ENCODE data around the gene ADM. TPM values are rescaled to one million over a fixed set of nuclear protein-coding genes. Genes with fewer than 3 reads are reported as not detected.

The ADM gene
- total and polyA plus RNA-seq, 2 donors (not counting 3 experiments of a cell fraction or from before 2014, with no cell fraction given) = 45.3 to 55.5 TPM

GRCh38 chr11:10274726-10275125 lies 30.1 kb upstream of the ADM start:
- dilution Hi-C loops (cut with MboI; ENCODE audit: extremely low pct_ligation_motif_present, low sequenced_read_pairs) (no loop called here), intact Hi-C loops (cut with micrococcal nuclease) (no loop called here)
- peaks cover 31% of the 10 kb centered on the region for H3K79me2 ChIP-seq (ENCODE audit: control insufficient read depth, insufficient read depth, low read length)
- no peak overlapping the region for H2AFZ ChIP-seq (ENCODE audit: low read depth, low read length)
- no peak for TF ChIP-seq POLR2A (IDR thresholded peaks at IDR 0.05; ENCODE audit: low read depth, low read length)
- no peak for TF ChIP-seq JUN (IDR thresholded peaks at IDR 0.05; ENCODE audit: borderline replicate concordance, insufficient read depth, insufficient read length, low read depth)
- TF ChIP-seq GATA2 (IDR thresholded peaks at IDR 0.05; ENCODE audit: insufficient read depth, insufficient read length, low read depth, low read length) = no peak
- TF ChIP-seq MYC (IDR thresholded peaks at IDR 0.05; ENCODE audit: low read depth, low read length) = no peak
- TF ChIP-seq, protein P1, sequence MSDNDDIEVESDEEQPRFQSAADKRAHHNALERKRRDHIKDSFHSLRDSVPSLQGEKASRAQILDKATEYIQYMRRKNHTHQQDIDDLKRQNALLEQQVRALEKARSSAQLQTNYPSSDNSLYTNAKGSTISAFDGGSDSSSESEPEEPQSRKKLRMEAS (IDR thresholded peaks at IDR 0.05; ENCODE audit: insufficient read depth, insufficient read length) = no peak
- TF ChIP-seq FOS (IDR thresholded peaks at IDR 0.05; ENCODE audit: borderline replicate concordance, insufficient read depth, low read length) = no peak
- no peak for TF ChIP-seq EZH2 (IDR thresholded peaks at IDR 0.05; ENCODE audit: borderline replicate concordance, low read depth, low read length, severe bottlenecking)
- no peak for TF ChIP-seq CTCF (IDR thresholded peaks at IDR 0.05; ENCODE audit: extremely low read depth in 1 of 2, insufficient read depth in 1 of 2, low read depth in 1 of 2, low read length in 2 of 2)
- TF ChIP-seq POLR2AphosphoS5 (IDR thresholded peaks at IDR 0.05; ENCODE audit: insufficient read depth, low read depth, low read length) = no peak
- POLR2A ChIA-PET = no interaction called here
- no peak overlapping the region for H3K4me3 ChIP-seq (replicated peaks in 1 of 3; ENCODE audit: insufficient read depth in 1 of 3, low read depth in 1 of 3, low read length in 3 of 3)
- H3K4me2 ChIP-seq (ENCODE audit: insufficient read depth, low read length) = no peak overlapping the region
- H3K4me1 ChIP-seq (ENCODE audit: control insufficient read depth, extremely low read depth, insufficient read depth, low read length) = no peaks in the 10 kb centered on the region
- H3K9me1 ChIP-seq (replicated peaks; ENCODE audit: control insufficient read depth, extremely low read depth, insufficient read depth, low read length) = no peaks in the 10 kb centered on the region
- H3K9ac ChIP-seq (replicated peaks; ENCODE audit: extremely low read depth, insufficient read depth, low read length) = no peak overlapping the region
- H4K20me1 ChIP-seq (replicated peaks; ENCODE audit: control insufficient read depth, extremely low read depth, insufficient read depth, low read length) = no peaks in the 10 kb centered on the region
- H3K27me3 ChIP-seq (ENCODE audit: control insufficient read depth in 2 of 2, insufficient read depth in 2 of 2, low read length in 2 of 2) = no peaks in the 10 kb centered on the region
- H3K9me3 ChIP-seq (replicated peaks; ENCODE audit: control insufficient read depth, insufficient read depth, low read length) = no peaks in the 10 kb centered on the region
- BruUV-seq (replicated peaks) = no TSS peak
- CTCF ChIA-PET = no interaction called here
- H3K36me3 ChIP-seq (ENCODE audit: control insufficient read depth in 2 of 2, extremely low read depth in 1 of 2, insufficient read depth in 2 of 2, low read length in 2 of 2) = no peaks in the 10 kb centered on the region
- no peak for FAIRE-seq
- H3K27ac ChIP-seq (ENCODE audit: insufficient read depth, low read depth, low read length) = no peak overlapping the region
- DNase-seq (ENCODE audit: low read depth, low spot score) = no peak

Data from endothelial cell of umbilical vein (primary cell).